ENCODE results near the gene SRD5A3.

The SRD5A3 gene

GRCh38 chr4:55407119-55407518, 61.1 kb downstream of the SRD5A3 start:
- H3K36me3 ChIP-seq (ENCODE audit: control insufficient read depth, insufficient read depth, low read length), result peaks cover 2% of the 10 kb centered on the region; the same call in 1 of the 2 replicates

DNA sequence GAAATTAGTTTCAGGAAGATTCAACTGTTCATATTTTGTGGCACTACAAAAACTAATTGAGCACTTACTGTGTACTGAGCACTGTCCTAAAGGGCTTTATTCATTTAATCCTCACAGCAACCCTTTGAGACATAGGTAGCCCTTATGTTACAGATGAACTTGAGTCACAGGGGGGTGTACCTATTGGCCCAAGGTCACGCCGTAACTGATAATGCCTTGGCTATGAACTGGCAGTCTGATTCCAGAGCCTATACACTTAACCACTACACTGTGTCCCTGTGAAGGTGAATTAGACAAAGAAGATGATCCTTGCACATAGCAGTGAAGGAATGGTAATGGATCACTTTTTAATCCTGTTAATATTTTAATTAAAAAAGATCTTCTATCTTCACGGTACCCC, 61.7 kb downstream of the SRD5A3 start:
- no CpG with 5 or more reads among the region's 3 CpGs for WGBS (ENCODE audit: insufficient coverage, insufficient read length)
- DNase-seq (ENCODE audit: low read depth, low spot score), result no peak
- H3K4me3 ChIP-seq (ENCODE audit: low read length), result no peak overlapping the region
- H3K36me3 ChIP-seq (ENCODE audit: control insufficient read depth, insufficient read depth, low read length), result peaks cover 2% of the 10 kb centered on the region; the same call in 1 of the 2 replicates
- no peaks in the 10 kb centered on the region for H3K27me3 ChIP-seq (ENCODE audit: control insufficient read depth, insufficient read depth, low read length)
- H3K4me1 ChIP-seq (ENCODE audit: control insufficient read depth, insufficient read depth, low read length), result no peaks in the 10 kb centered on the region
- H3K27ac ChIP-seq (ENCODE audit: low read length), result no peak overlapping the region
- no peaks in the 10 kb centered on the region for H3K9me3 ChIP-seq (ENCODE audit: control insufficient read depth, insufficient read depth, low read length)

More at GRCh38 chr4:55407119-55407518, 61.1 kb downstream of the SRD5A3 start:
- WGBS (ENCODE audit: insufficient coverage, insufficient read length), result no CpG with 5 or more reads among the region's 3 CpGs
- Histone ChIP-seq H3K27me3 (ENCODE audit: control insufficient read depth, insufficient read depth, low read length) (no peaks in the 10 kb centered on the region), H3K4me1 (ENCODE audit: control insufficient read depth, insufficient read depth, low read length) (no peaks in the 10 kb centered on the region), H3K4me3 (ENCODE audit: low read length) (no peak overlapping the region), H3K27ac (ENCODE audit: low read length) (no peak overlapping the region), H3K9me3 (ENCODE audit: control insufficient read depth, insufficient read depth, low read length) (no peaks in the 10 kb centered on the region)
- DNase-seq (ENCODE audit: low read depth, low spot score), result no peak

DNA sequence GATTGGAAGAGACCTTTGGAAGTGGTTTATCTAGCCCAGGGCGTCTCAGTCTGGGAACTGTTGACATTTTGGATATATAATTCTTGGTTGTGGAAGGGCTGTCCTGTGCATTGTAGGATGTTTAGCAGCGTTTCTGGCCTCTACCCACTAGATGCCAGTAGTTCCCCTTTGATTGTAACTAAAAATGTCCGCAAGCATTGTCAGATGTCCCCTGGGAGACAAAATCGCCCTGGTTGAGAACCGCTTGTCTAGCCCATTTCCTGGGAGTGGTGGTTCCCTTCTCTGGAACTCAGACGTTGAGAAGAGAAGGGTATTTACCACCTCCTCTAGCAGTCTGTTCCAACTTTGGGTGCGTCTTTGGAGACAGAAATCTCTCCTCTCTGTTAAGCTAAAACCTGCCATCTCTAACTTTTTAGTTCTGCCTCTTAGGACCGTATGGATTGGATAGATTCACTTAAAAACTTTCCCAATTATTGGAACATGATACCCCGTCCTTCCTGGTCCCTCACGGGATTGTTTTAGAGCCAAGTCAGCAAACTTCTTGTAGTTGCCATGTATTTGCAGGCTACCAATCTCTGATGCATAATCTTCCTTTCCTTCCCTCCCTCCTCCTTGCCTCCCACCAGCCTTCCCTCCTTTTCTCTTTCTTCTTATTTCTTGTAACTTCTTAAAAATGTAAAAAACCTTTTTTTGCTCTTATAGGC, 63.6 kb downstream of the SRD5A3 start:
- Histone ChIP-seq H3K36me3 (ENCODE audit: control insufficient read depth, insufficient read depth, low read length) (no peaks in the 10 kb centered on the region), H3K9me3 (ENCODE audit: control insufficient read depth, insufficient read depth, low read length) (no peaks in the 10 kb centered on the region), H3K27ac (ENCODE audit: low read length) (no peak overlapping the region), H3K4me3 (ENCODE audit: low read length) (no peak overlapping the region), H3K27me3 (ENCODE audit: control insufficient read depth, insufficient read depth, low read length) (no peaks in the 10 kb centered on the region), H3K4me1 (ENCODE audit: control insufficient read depth, insufficient read depth, low read length) (no peaks in the 10 kb centered on the region)
- DNase-seq (ENCODE audit: low read depth, low spot score), result no peak
- WGBS (ENCODE audit: insufficient coverage, insufficient read length), result no CpG with 5 or more reads among the region's 10 CpGs

GRCh38 chr4:55410431-55410830, 64.4 kb downstream of the SRD5A3 start:
- no peaks in the 10 kb centered on the region for H3K4me1 ChIP-seq (ENCODE audit: control insufficient read depth, insufficient read depth, low read length)
- no peaks in the 10 kb centered on the region; the same call in 1 of the 2 replicates for H3K36me3 ChIP-seq (ENCODE audit: control insufficient read depth, insufficient read depth, low read length)
- no peaks in the 10 kb centered on the region for H3K9me3 ChIP-seq (ENCODE audit: control insufficient read depth, insufficient read depth, low read length)
- H3K27me3 ChIP-seq (ENCODE audit: control insufficient read depth, insufficient read depth, low read length), result no peaks in the 10 kb centered on the region
- no peak for DNase-seq (ENCODE audit: low read depth, low spot score)
- H3K4me3 ChIP-seq (ENCODE audit: low read length), result no peak overlapping the region
- no CpG with 5 or more reads among the region's 8 CpGs for WGBS (ENCODE audit: insufficient coverage, insufficient read length)
- H3K27ac ChIP-seq (ENCODE audit: low read length), result no peak overlapping the region

- Histone ChIP-seq H3K9me3 (ENCODE audit: control insufficient read depth, insufficient read depth, low read length) (no peaks in the 10 kb centered on the region), H3K36me3 (ENCODE audit: control insufficient read depth, insufficient read depth, low read length) (no peaks in the 10 kb centered on the region; the same call in 1 of the 2 replicates), H3K4me1 (ENCODE audit: control insufficient read depth, insufficient read depth, low read length) (no peaks in the 10 kb centered on the region), H3K4me3 (ENCODE audit: low read length) (no peak overlapping the region), H3K27ac (ENCODE audit: low read length) (no peak overlapping the region), H3K27me3 (ENCODE audit: control insufficient read depth, insufficient read depth, low read length) (no peaks in the 10 kb centered on the region)
- WGBS (ENCODE audit: insufficient coverage, insufficient read length), result no CpG with 5 or more reads among the region's 6 CpGs
- no peak for DNase-seq (ENCODE audit: low read depth, low spot score)
Measured at GRCh38 chr4:55411621-55412020, 65.6 kb downstream of the SRD5A3 start.

- no peaks in the 10 kb centered on the region for H3K4me1 ChIP-seq (ENCODE audit: control insufficient read depth, insufficient read depth, low read length)
- no CpG with 5 or more reads among the region's 3 CpGs for WGBS (ENCODE audit: insufficient coverage, insufficient read length)
Measured at GRCh38 chr4:55416176-55416575, 70.1 kb downstream of the SRD5A3 start.

More at GRCh38 chr4:55416176-55416575, 70.1 kb downstream of the SRD5A3 start:
- Histone ChIP-seq H3K27ac (ENCODE audit: low read length) (no peak overlapping the region), H3K9me3 (ENCODE audit: control insufficient read depth, insufficient read depth, low read length) (no peaks in the 10 kb centered on the region; the same call in 1 of the 2 replicates), H3K36me3 (ENCODE audit: control insufficient read depth, insufficient read depth, low read length) (peaks cover 3% of the 10 kb centered on the region; the same call in 1 of the 2 replicates), H3K27me3 (ENCODE audit: control insufficient read depth, insufficient read depth, low read length) (no peaks in the 10 kb centered on the region), H3K4me3 (ENCODE audit: low read length) (no peak overlapping the region)
- DNase-seq (ENCODE audit: low read depth, low spot score), result no peak

Measured in iPS DF 6.9 (cell line).